ENCODE measurements around the gene SYNDIG1L.

DNA sequence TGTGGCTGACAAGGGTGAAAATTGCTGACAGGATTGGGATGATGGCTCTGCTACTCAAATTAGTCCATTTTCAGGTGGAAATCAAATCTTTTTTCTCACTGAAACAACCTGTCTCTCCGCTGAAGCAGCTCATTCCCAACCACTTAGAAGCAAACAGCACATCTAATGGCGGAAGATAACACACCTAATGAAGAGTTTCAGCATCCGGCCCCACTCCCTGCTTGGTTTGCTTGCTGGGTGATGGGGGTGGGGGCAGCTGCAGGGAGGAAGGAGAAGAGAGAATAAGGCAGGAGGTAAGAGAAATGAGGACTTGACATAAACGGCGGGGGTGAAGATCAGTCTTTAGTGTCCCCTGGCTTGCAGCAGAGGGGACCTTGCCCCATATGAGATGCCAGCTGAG is 4.0 kb downstream of the SYNDIG1L start:
- TF ChIP-seq, protein P1, sequence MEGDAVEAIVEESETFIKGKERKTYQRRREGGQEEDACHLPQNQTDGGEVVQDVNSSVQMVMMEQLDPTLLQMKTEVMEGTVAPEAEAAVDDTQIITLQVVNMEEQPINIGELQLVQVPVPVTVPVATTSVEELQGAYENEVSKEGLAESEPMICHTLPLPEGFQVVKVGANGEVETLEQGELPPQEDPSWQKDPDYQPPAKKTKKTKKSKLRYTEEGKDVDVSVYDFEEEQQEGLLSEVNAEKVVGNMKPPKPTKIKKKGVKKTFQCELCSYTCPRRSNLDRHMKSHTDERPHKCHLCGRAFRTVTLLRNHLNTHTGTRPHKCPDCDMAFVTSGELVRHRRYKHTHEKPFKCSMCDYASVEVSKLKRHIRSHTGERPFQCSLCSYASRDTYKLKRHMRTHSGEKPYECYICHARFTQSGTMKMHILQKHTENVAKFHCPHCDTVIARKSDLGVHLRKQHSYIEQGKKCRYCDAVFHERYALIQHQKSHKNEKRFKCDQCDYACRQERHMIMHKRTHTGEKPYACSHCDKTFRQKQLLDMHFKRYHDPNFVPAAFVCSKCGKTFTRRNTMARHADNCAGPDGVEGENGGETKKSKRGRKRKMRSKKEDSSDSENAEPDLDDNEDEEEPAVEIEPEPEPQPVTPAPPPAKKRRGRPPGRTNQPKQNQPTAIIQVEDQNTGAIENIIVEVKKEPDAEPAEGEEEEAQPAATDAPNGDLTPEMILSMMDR (IDR thresholded peaks at IDR 0.05): no peak
- no peak for TF ChIP-seq POLR2AphosphoS5 (IDR thresholded peaks at IDR 0.05)

Data from prostate gland (tissue), 2 donors.